HEK293T (cell line): ENCODE measurements around the gene ETNK1.

ENCODE experiments used
- CTCF ChIA-PET: fragments of 350-600 bp; formaldehyde crosslinking; extraction: SDS; loops from one replicate; lab custom pipeline; 2021; ENCODE audit warnings: antibody characterized with exemption, inconsistent platforms; lab: Yijun Ruan, JAX
- POLR2A ChIA-PET: fragments of 350-600 bp; formaldehyde crosslinking; extraction: SDS; loops from one replicate; lab custom pipeline; 2020; ENCODE audit warnings: antibody characterized with exemption, inconsistent platforms; lab: Yijun Ruan, JAX
- DNase-seq: peaks from one replicate; pipeline ENCODE4 v3.0.0; 2012; ENCODE audit warnings: mixed read lengths; ENCODE audit errors: extremely low spot score
- ARNT ChIP-seq: fragments of 450-650 bp; IDR thresholded peaks from 2 replicates; pipeline ENCODE4 v1.6.1; 2017; ENCODE audit warnings: mild to moderate bottlenecking
- BHLHE40 ChIP-seq: fragments of 450-650 bp; IDR thresholded peaks from 2 replicates; pipeline ENCODE4 v1.6.1; 2016; ENCODE audit warnings: mild to moderate bottlenecking, moderate library complexity, borderline replicate concordance
- CTBP1 ChIP-seq: fragments of 450-650 bp; IDR thresholded peaks from 2 replicates; pipeline ENCODE4 v1.6.1; 2016; ENCODE audit warnings: borderline replicate concordance
- ELF4 ChIP-seq: fragments of 450-650 bp; IDR thresholded peaks from 2 replicates; pipeline ENCODE4 v1.6.1; 2017; ENCODE audit warnings: antibody characterized with exemption
- FOXA1 ChIP-seq: fragments of 450-650 bp; IDR thresholded peaks from 2 replicates; pipeline ENCODE4 v1.6.1; 2016; ENCODE audit warnings: mild to moderate bottlenecking
- FOXK2 ChIP-seq: fragments of 450-650 bp; IDR thresholded peaks from 2 replicates; pipeline ENCODE4 v1.6.1; 2016; ENCODE audit warnings: mild to moderate bottlenecking
- FOXM1 ChIP-seq: fragments of 450-650 bp; IDR thresholded peaks from 2 replicates; pipeline ENCODE4 v1.6.1; 2017; ENCODE audit warnings: mild to moderate bottlenecking, borderline replicate concordance
- HDGF ChIP-seq: fragments of 450-650 bp; IDR thresholded peaks from 2 replicates; pipeline ENCODE4 v1.6.1; 2017; ENCODE audit warnings: antibody characterized with exemption, borderline replicate concordance
- L3MBTL2 ChIP-seq: fragments of 450-650 bp; conservative IDR thresholded peaks from 2 replicates; pipeline ENCODE4 v1.6.1; 2016; ENCODE audit warnings: mild to moderate bottlenecking
- LEF1 ChIP-seq: fragments of 450-650 bp; IDR thresholded peaks from 2 replicates; pipeline ENCODE4 v1.6.1; 2017; ENCODE audit warnings: mild to moderate bottlenecking, borderline replicate concordance
- NFRKB ChIP-seq: fragments of 450-650 bp; IDR thresholded peaks from 2 replicates; pipeline ENCODE4 v1.6.1; 2016; ENCODE audit warnings: mild to moderate bottlenecking, moderate library complexity
- SP1 ChIP-seq: fragments of 450-650 bp; IDR thresholded peaks from 2 replicates; pipeline ENCODE4 v1.6.1; 2017
- SUZ12 ChIP-seq: fragments of 450-650 bp; IDR thresholded peaks from 2 replicates; pipeline ENCODE4 v1.6.1; 2016; ENCODE audit warnings: mild to moderate bottlenecking
- TARDBP ChIP-seq: fragments of 450-650 bp; IDR thresholded peaks from 2 replicates; pipeline ENCODE4 v1.6.1; 2016
- ZNF384 ChIP-seq: fragments of 450-650 bp; IDR thresholded peaks from 2 replicates; pipeline ENCODE4 v1.6.1; 2016
- TF ChIP-seq, protein P1 (sequence below): fragments of 450-650 bp; IDR thresholded peaks from 2 replicates; pipeline ENCODE4 v1.6.1; 2016

ETNK1 gene

DNA sequence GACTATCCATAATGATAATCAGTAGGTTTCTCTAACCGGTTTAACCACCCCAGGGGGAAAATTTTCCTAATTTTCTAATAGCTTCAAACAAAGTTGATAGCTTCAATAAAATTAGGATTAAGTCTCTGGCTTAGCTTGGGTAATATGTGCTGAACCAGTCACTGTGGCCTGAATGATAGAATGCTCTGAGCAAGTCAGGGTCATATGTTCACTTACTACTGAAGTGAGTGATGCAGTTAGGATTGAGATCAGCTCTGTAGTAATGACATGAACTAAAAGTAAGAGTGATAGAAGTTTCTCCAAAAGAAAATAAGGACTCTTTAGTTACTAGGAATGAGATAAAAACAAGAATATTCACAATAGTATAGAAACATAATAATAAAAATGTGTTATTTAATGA, 32.6 kb downstream of the ETNK1 start:
- DNase-seq: no peak
- no peak for TF ChIP-seq SP1
- TF ChIP-seq LEF1: no peak
- TF ChIP-seq, protein P1, sequence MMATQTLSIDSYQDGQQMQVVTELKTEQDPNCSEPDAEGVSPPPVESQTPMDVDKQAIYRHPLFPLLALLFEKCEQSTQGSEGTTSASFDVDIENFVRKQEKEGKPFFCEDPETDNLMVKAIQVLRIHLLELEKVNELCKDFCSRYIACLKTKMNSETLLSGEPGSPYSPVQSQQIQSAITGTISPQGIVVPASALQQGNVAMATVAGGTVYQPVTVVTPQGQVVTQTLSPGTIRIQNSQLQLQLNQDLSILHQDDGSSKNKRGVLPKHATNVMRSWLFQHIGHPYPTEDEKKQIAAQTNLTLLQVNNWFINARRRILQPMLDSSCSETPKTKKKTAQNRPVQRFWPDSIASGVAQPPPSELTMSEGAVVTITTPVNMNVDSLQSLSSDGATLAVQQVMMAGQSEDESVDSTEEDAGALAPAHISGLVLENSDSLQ: no peak
- no peak for TF ChIP-seq CTBP1
- no peak for TF ChIP-seq BHLHE40
- no peak for TF ChIP-seq FOXK2
- TF ChIP-seq NFRKB: no peak
- no peak for TF ChIP-seq L3MBTL2
- TF ChIP-seq ARNT: no peak
- TF ChIP-seq HDGF: no peak
- TF ChIP-seq SUZ12: no peak
- TF ChIP-seq ELF4: no peak
- no peak for TF ChIP-seq FOXM1
- no peak for TF ChIP-seq FOXA1
- no peak for TF ChIP-seq TARDBP
- TF ChIP-seq ZNF384: no peak
- ChIA-PET CTCF (no interaction called here), POLR2A (no interaction called here)

DNA sequence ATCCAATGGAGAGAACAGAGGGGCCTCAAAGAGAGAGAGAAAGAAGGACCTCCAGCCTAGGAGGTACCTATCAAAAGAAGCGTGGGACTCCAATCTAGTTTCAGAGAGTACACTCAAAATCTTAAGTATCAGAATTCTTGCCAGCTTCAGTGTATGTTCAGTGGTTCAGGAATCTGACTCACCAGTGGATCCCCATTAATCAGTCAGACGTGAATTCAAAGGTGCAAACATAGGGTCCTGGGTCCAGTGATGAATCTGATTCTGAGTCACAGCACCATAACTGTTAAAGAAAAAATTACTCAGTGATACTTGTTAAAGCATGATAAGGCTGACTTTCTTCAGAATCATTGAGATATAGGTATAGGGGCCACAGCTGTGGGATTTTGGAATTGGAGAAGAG, 33.2 kb downstream of the ETNK1 start:
- ChIA-PET POLR2A (no interaction called here), CTCF (no interaction called here)
- DNase-seq: no peak
- TF ChIP-seq LEF1: no peak
- TF ChIP-seq FOXM1: no peak
- TF ChIP-seq SP1: no peak
- TF ChIP-seq CTBP1: no peak
- no peak for TF ChIP-seq L3MBTL2
- TF ChIP-seq FOXA1: no peak
- no peak for TF ChIP-seq ARNT
- TF ChIP-seq ZNF384: no peak
- no peak for TF ChIP-seq FOXK2
- TF ChIP-seq TARDBP: no peak
- no peak for TF ChIP-seq NFRKB
- no peak for TF ChIP-seq ELF4
- TF ChIP-seq HDGF: no peak

DNA sequence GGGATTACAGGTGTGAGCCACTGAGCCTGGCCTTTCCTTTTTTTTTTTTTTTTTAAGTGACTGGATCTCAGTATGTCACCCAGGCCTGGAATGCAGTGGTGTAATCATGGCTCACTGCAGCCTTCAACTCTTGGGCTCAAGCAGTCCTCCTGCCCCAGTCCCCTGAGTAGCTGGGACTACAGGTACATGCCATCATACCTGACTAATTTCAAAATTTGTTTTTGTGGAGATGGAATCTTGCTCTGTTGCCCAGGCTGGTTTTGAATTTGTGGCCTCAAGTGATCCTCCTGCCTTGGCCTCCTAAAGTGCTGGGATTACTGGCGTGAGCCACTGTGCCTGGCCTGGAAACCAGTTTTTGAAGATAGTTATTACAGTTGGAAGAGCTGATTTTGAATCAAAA, 37.4 kb downstream of the ETNK1 start:
- POLR2A ChIA-PET: no interaction called here
- TF ChIP-seq SP1: no peak
- no peak for TF ChIP-seq LEF1
- TF ChIP-seq, protein P1: no peak
- no peak for TF ChIP-seq ZNF384
- no peak for TF ChIP-seq FOXA1
- TF ChIP-seq FOXM1: no peak
- TF ChIP-seq NFRKB: no peak
- TF ChIP-seq TARDBP: no peak
- no peak for TF ChIP-seq L3MBTL2
- no peak for TF ChIP-seq CTBP1
- TF ChIP-seq ELF4: no peak
- no peak for TF ChIP-seq BHLHE40
- TF ChIP-seq FOXK2: no peak
- no peak for DNase-seq
- CTCF ChIA-PET: interaction anchor here (0.7 kb wide), 1 partner anchor 41 kb away, joined by 4 read pairs; no protein-coding TSS in a partner anchor

DNA sequence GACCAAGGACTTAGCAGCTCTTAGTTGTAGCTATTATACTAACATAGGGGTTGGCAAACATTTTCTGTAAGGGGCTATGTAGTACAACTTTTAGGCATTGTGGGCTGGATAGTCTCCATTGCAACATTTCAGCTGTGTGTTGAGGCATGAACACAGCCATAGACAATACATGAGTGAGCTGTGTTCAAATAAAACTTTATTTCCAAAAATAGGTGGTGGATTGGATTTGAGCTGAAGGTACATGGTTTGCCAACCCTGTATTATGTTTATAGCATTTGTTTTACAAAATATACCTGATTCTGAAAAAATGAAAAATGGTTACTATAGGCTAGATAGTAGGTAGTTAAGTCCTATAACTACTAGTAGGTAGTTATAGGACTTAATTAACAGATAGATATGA, 40.5 kb downstream of the ETNK1 start:
- CTCF ChIA-PET: no interaction called here
- TF ChIP-seq SUZ12: no peak
- TF ChIP-seq FOXK2: no peak
- TF ChIP-seq SP1: no peak
- no peak for TF ChIP-seq HDGF
- no peak for TF ChIP-seq CTBP1
- no peak for TF ChIP-seq ZNF384
- no peak for TF ChIP-seq BHLHE40
- TF ChIP-seq FOXA1: no peak
- TF ChIP-seq ARNT: no peak
- TF ChIP-seq, protein P1: no peak
- no peak for TF ChIP-seq FOXM1
- TF ChIP-seq ELF4: no peak
- TF ChIP-seq LEF1: no peak
- TF ChIP-seq TARDBP: no peak
- TF ChIP-seq L3MBTL2: no peak
- no peak for TF ChIP-seq NFRKB
- no peak for DNase-seq
- POLR2A ChIA-PET: interaction anchor here (1.1 kb wide), 1 partner anchor 40 kb away, joined by 3 read pairs; the partner anchor contains the start of gene ETNK1

DNA sequence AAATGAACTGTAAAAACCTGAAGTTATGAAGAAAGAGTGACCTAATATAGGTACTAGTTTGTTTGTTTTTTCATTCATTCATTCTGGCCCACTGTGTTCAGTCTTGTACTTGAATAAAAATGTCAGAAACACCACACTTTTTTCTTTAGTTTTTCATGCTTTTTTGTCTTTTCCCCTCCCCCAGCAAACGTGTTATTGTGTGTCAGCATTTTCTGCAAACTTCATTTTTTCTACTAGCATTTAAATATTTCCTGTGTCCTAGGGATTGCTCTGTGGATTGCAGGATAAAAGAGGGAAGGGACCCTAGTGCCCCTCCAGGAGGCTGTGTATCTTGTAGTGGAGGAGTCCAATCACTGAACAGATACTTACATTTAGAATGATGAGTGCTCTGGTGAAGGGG, 42.2 kb downstream of the ETNK1 start:
- no peak for TF ChIP-seq L3MBTL2
- no peak for TF ChIP-seq ARNT
- CTCF ChIA-PET: no interaction called here
- no peak for DNase-seq
- POLR2A ChIA-PET: no interaction called here

DNA sequence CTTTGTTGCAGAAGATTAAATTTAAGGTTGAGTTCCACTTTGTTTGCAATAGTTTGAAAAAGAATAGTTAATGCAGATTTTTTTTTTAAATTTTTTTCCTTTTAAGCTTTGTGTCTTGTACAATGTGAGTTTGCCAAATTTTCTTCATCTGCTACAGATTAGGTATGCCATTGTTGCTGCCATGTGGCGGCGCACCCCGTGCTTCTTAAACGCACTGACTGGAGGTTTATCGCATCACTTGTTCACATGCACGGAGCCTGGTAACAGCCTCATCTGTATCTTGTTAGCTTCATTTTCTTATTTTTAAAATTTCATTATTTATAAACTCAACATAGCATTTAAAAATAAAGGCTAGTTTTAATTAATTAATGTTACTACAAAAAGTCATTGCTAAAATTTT, 43.5 kb downstream of the ETNK1 start:
- ChIA-PET POLR2A (no interaction called here), CTCF (no interaction called here)
- TF ChIP-seq SP1 (no peak), FOXM1 (no peak), BHLHE40 (no peak), ARNT (no peak), CTBP1 (no peak), FOXA1 (no peak), HDGF (no peak), LEF1 (no peak), TARDBP (no peak), NFRKB (no peak), FOXK2 (no peak), ELF4 (no peak), SUZ12 (no peak), L3MBTL2 (no peak), ZNF384 (no peak)
- TF ChIP-seq, protein P1: no peak
- DNase-seq: no peak
